ENCODE data around the gene ZNF320.
A peak's percentile ranks its signal among the peaks of the same experiment; 100 is the strongest.
"Not testable (repeated sequence)": the region's sequence is repeated elsewhere in the genome, so short reads cannot be mapped to it uniquely, and the experiment has no call there.

ZNF320 gene

GRCh38 chr19:52898596-52898995 is 1.2 kb upstream of the ZNF320 start:
- not testable (repeated sequence) for H3K4me1 ChIP-seq (ENCODE audit: control insufficient read depth, insufficient read depth, low read length); H3K27me3 ChIP-seq (ENCODE audit: control insufficient read depth, insufficient read depth, low read length); H3K36me3 ChIP-seq (ENCODE audit: control insufficient read depth, insufficient read depth, low read length); H3K4me3 ChIP-seq (ENCODE audit: low read length); H3K9ac ChIP-seq (ENCODE audit: low read length); H3K9me3 ChIP-seq (ENCODE audit: control insufficient read depth, low read length)

- Histone ChIP-seq H3K9me3 (ENCODE audit: control insufficient read depth, low read length) (no peaks in the 10 kb centered on the region), H3K4me3 (ENCODE audit: low read length) (no peak overlapping the region), H3K36me3 (ENCODE audit: control insufficient read depth, insufficient read depth, low read length) (no peaks in the 10 kb centered on the region), H3K4me1 (ENCODE audit: control insufficient read depth, insufficient read depth, low read length) (peaks cover 5% of the 10 kb centered on the region), H3K27me3 (ENCODE audit: control insufficient read depth, insufficient read depth, low read length) (no peaks in the 10 kb centered on the region), H3K9ac (ENCODE audit: low read length) (peak overlapping the region; percentile 83)
Observed at GRCh38 chr19:52898101-52898500, 666 bp upstream of the ZNF320 start.

- Histone ChIP-seq H3K9ac (ENCODE audit: low read length) (peak overlapping the region; percentile 83), H3K36me3 (ENCODE audit: control insufficient read depth, insufficient read depth, low read length) (no peaks in the 10 kb centered on the region), H3K4me3 (ENCODE audit: low read length) (peak overlapping the region; percentile 70), H3K9me3 (ENCODE audit: control insufficient read depth, low read length) (no peaks in the 10 kb centered on the region), H3K27me3 (ENCODE audit: control insufficient read depth, insufficient read depth, low read length) (no peaks in the 10 kb centered on the region), H3K4me1 (ENCODE audit: control insufficient read depth, insufficient read depth, low read length) (peaks cover 5% of the 10 kb centered on the region)
Observed at GRCh38 chr19:52896431-52897137, 851 bp downstream of the ZNF320 start.

GRCh38 chr19:52891336-52891735 is 6.1 kb downstream of the ZNF320 start:
- Histone ChIP-seq H3K9me3 (ENCODE audit: control insufficient read depth, low read length) (no peaks in the 10 kb centered on the region), H3K4me1 (ENCODE audit: control insufficient read depth, insufficient read depth, low read length) (peaks cover under 1% of the 10 kb centered on the region), H3K27me3 (ENCODE audit: control insufficient read depth, insufficient read depth, low read length) (no peaks in the 10 kb centered on the region), H3K4me3 (ENCODE audit: low read length) (no peak overlapping the region), H3K9ac (ENCODE audit: low read length) (no peak overlapping the region), H3K36me3 (ENCODE audit: control insufficient read depth, insufficient read depth, low read length) (peaks cover 4% of the 10 kb centered on the region)

- Histone ChIP-seq H3K27me3 (ENCODE audit: control insufficient read depth, insufficient read depth, low read length) (no peaks in the 10 kb centered on the region), H3K9me3 (ENCODE audit: control insufficient read depth, low read length) (no peaks in the 10 kb centered on the region), H3K9ac (ENCODE audit: low read length) (no peak overlapping the region), H3K36me3 (ENCODE audit: control insufficient read depth, insufficient read depth, low read length) (peaks cover 7% of the 10 kb centered on the region), H3K4me3 (ENCODE audit: low read length) (no peak overlapping the region), H3K4me1 (ENCODE audit: control insufficient read depth, insufficient read depth, low read length) (no peaks in the 10 kb centered on the region)
Observed at GRCh38 chr19:52889931-52890330, 7.5 kb downstream of the ZNF320 start.

- no peaks in the 10 kb centered on the region for H3K4me1 ChIP-seq (ENCODE audit: control insufficient read depth, insufficient read depth, low read length)
- H3K9ac ChIP-seq (ENCODE audit: low read length) = no peak overlapping the region
- no peaks in the 10 kb centered on the region for H3K27me3 ChIP-seq (ENCODE audit: control insufficient read depth, insufficient read depth, low read length)
- peaks cover 7% of the 10 kb centered on the region for H3K36me3 ChIP-seq (ENCODE audit: control insufficient read depth, insufficient read depth, low read length)
- no peak overlapping the region for H3K4me3 ChIP-seq (ENCODE audit: low read length)
- H3K9me3 ChIP-seq (ENCODE audit: control insufficient read depth, low read length) = no peaks in the 10 kb centered on the region
Observed at GRCh38 chr19:52889076-52889475, 8.4 kb downstream of the ZNF320 start.

- H3K27me3 ChIP-seq (ENCODE audit: control insufficient read depth, insufficient read depth, low read length) = no peaks in the 10 kb centered on the region
Observed at GRCh38 chr19:52880895-52881389, 16.5 kb downstream of the ZNF320 start.

GRCh38 chr19:52872996-52873395 is 24.4 kb downstream of the ZNF320 start:
- H3K36me3 ChIP-seq (ENCODE audit: control insufficient read depth, insufficient read depth, low read length); H3K4me1 ChIP-seq (ENCODE audit: control insufficient read depth, insufficient read depth, low read length); H3K9me3 ChIP-seq (ENCODE audit: control insufficient read depth, low read length); H3K9ac ChIP-seq (ENCODE audit: low read length); H3K4me3 ChIP-seq (ENCODE audit: low read length); H3K27me3 ChIP-seq (ENCODE audit: control insufficient read depth, insufficient read depth, low read length): not testable (repeated sequence)

More at GRCh38 chr19:52880895-52881389, 16.5 kb downstream of the ZNF320 start:
- Histone ChIP-seq H3K4me3 (ENCODE audit: low read length) (no peak overlapping the region), H3K4me1 (ENCODE audit: control insufficient read depth, insufficient read depth, low read length) (no peaks in the 10 kb centered on the region), H3K9me3 (ENCODE audit: control insufficient read depth, low read length) (peaks cover 6% of the 10 kb centered on the region), H3K36me3 (ENCODE audit: control insufficient read depth, insufficient read depth, low read length) (peaks cover 4% of the 10 kb centered on the region), H3K9ac (ENCODE audit: low read length) (no peak overlapping the region)

- no peak overlapping the region for H3K9ac ChIP-seq (ENCODE audit: low read length)
- no peaks in the 10 kb centered on the region for H3K36me3 ChIP-seq (ENCODE audit: control insufficient read depth, insufficient read depth, low read length)
Observed at GRCh38 chr19:52871466-52871865, 26.0 kb downstream of the ZNF320 start.

GRCh38 chr19:52868031-52868430 is 29.4 kb downstream of the ZNF320 start:
- H3K9me3 ChIP-seq (ENCODE audit: control insufficient read depth, low read length); H3K4me3 ChIP-seq (ENCODE audit: low read length); H3K36me3 ChIP-seq (ENCODE audit: control insufficient read depth, insufficient read depth, low read length); H3K9ac ChIP-seq (ENCODE audit: low read length); H3K27me3 ChIP-seq (ENCODE audit: control insufficient read depth, insufficient read depth, low read length); H3K4me1 ChIP-seq (ENCODE audit: control insufficient read depth, insufficient read depth, low read length): not testable (repeated sequence)

More at GRCh38 chr19:52871466-52871865, 26.0 kb downstream of the ZNF320 start:
- Histone ChIP-seq H3K9me3 (ENCODE audit: control insufficient read depth, low read length) (no peaks in the 10 kb centered on the region), H3K27me3 (ENCODE audit: control insufficient read depth, insufficient read depth, low read length) (no peaks in the 10 kb centered on the region), H3K4me1 (ENCODE audit: control insufficient read depth, insufficient read depth, low read length) (no peaks in the 10 kb centered on the region), H3K4me3 (ENCODE audit: low read length) (no peak overlapping the region)

- not testable (repeated sequence) for H3K9me3 ChIP-seq (ENCODE audit: control insufficient read depth, low read length); H3K27me3 ChIP-seq (ENCODE audit: control insufficient read depth, insufficient read depth, low read length); H3K36me3 ChIP-seq (ENCODE audit: control insufficient read depth, insufficient read depth, low read length); H3K4me1 ChIP-seq (ENCODE audit: control insufficient read depth, insufficient read depth, low read length)
- peak within 1 kb of the TSS; percentile 86 for H3K9ac ChIP-seq (ENCODE audit: low read length)
- peak within 1 kb of the TSS; percentile 69 for H3K4me3 ChIP-seq (ENCODE audit: low read length)
Observed at GRCh38 chr19:52857378-52858191, 39.9 kb downstream of the ZNF320 start, which contains the start of gene ZNF468. TSS of gene ZNF468 (minus strand) at chr19:52857619. CDS start at chr19:52854272, 3,347 bp downstream.

Data from mucosa of stomach (tissue), 1 donor.